H1 (cell line): ENCODE measurements around the gene APBB1. TPM values are rescaled to one million over a fixed set of nuclear protein-coding genes. Genes with fewer than 3 reads are reported as not detected.

Experiments
- CTCF ChIA-PET: fragments of 300-600 bp; sonication (Branson Sonifier 250); formaldehyde crosslinking; loops from one replicate; lab custom pipeline; 2021; ENCODE audit not compliant: partially characterized antibody; lab: Charles Lee
- POLR2A ChIA-PET: fragments of 300-600 bp; sonication (Branson Sonifier 250); formaldehyde crosslinking; loops from one replicate; lab custom pipeline; 2021; ENCODE audit warnings: inconsistent platforms; ENCODE audit not compliant: partially characterized antibody; lab: Charles Lee
- DNase-seq, 2 experiments: peaks; one replicate each; pipeline versions ENCODE4 v3.0.0 to v3.0.0-alpha.2; 2010 to 2022; ENCODE audit warnings: low spot score in 2 of 2, low read depth in 1 of 2, mixed read lengths in 1 of 2
- FAIRE-seq: peaks from 2 replicates; lab custom pipeline; 2011; peaks lifted over from hg19 to GRCh38; lab: Jason Lieb, UNC
- H2AFZ ChIP-seq: 2 replicates; pipeline ENCODE4 v1.8.1; 2012; ENCODE audit warnings: low read length, inconsistent platforms
- H2AK5ac ChIP-seq: 2 replicates; pipeline ENCODE4 v1.6.1; 2013; ENCODE audit warnings: low read depth, low read length
- H2BK120ac ChIP-seq: replicated peaks from 2 replicates; pipeline ENCODE3; 2013; ENCODE audit warnings: low read depth, low read length, inconsistent platforms
- H2BK12ac ChIP-seq: 2 replicates; pipeline ENCODE4 v1.6.1; 2013; ENCODE audit warnings: low read depth, low read length
- H2BK15ac ChIP-seq: 2 replicates; pipeline ENCODE4 v1.6.1; 2013; ENCODE audit warnings: low read length
- H2BK20ac ChIP-seq: 2 replicates; pipeline ENCODE4 v1.6.1; 2013; ENCODE audit warnings: low read length
- H2BK5ac ChIP-seq: 2 replicates; pipeline ENCODE4 v1.6.1; 2013; ENCODE audit warnings: low read depth, low read length
- H3K14ac ChIP-seq: 2 replicates; pipeline ENCODE4 v1.6.1; 2013; ENCODE audit warnings: inconsistent platforms; ENCODE audit not compliant: insufficient read length
- H3K18ac ChIP-seq: 2 replicates; pipeline ENCODE4 v1.6.1; 2013; ENCODE audit warnings: low read length; ENCODE audit errors: extremely low read depth
- H3K23ac ChIP-seq: 2 replicates; pipeline ENCODE4 v1.6.1; 2013; ENCODE audit warnings: inconsistent platforms; ENCODE audit not compliant: insufficient read length
- H3K23me2 ChIP-seq: 2 replicates; pipeline ENCODE4 v1.6.1; 2013; ENCODE audit warnings: low read depth, low read length
- H3K27ac ChIP-seq: 2 replicates; pipeline ENCODE4 v1.6.1; 2011; ENCODE audit warnings: low read depth, low read length, inconsistent platforms
- H3K27me3 ChIP-seq, 4 experiments: replicated peaks in 1 of 4; 1 replicate in 1 of 4; 2 replicates in 3 of 4; pipeline versions ENCODE4 v1.6.1 to v1.8.1; 2011 to 2013; ENCODE audit warnings: low read length in 3 of 4, mild to moderate bottlenecking in 3 of 4, inconsistent platforms in 2 of 4, mixed read lengths in 2 of 4, moderate library complexity in 1 of 4; ENCODE audit not compliant: control insufficient read depth in 3 of 4, insufficient read depth in 3 of 4; ENCODE audit errors: extremely low read depth in 1 of 4
- H3K36me3 ChIP-seq, 4 experiments: 2 replicates each; pipeline versions ENCODE4 v1.6.1 to v1.8.1; 2011 to 2013; ENCODE audit warnings: mild to moderate bottlenecking in 4 of 4, low read length in 3 of 4, moderate library complexity in 2 of 4, control low read depth in 1 of 4, inconsistent platforms in 1 of 4; ENCODE audit not compliant: insufficient read depth in 4 of 4, control insufficient read depth in 2 of 4
- H3K4ac ChIP-seq: replicated peaks from 2 replicates; pipeline ENCODE3; 2013; ENCODE audit warnings: low read length, low read depth, mixed read lengths, inconsistent platforms; ENCODE audit not compliant: insufficient read length
- H3K4me1 ChIP-seq, 4 experiments: replicated peaks in 1 of 4; 1 replicate in 1 of 4; 2 replicates in 3 of 4; pipeline versions ENCODE4 v1.6.1 to v1.8.1; 2011 to 2013; ENCODE audit warnings: low read length in 3 of 4, inconsistent platforms in 2 of 4, mixed read lengths in 1 of 4; ENCODE audit not compliant: insufficient read depth in 4 of 4, control insufficient read depth in 3 of 4
- H3K4me2 ChIP-seq, 2 experiments: 2 replicates each; pipeline versions ENCODE4 v1.6.1 to v1.8.1; 2011 to 2013; ENCODE audit warnings: low read depth in 2 of 2, low read length in 2 of 2, control low read depth in 1 of 2, inconsistent platforms in 1 of 2, mild to moderate bottlenecking in 1 of 2; ENCODE audit not compliant: insufficient read depth in 1 of 2
- H3K4me3 ChIP-seq, 4 experiments: fragments of 200-600, 300-600 bp in 1 of 4; sonication (generic), shearing (Covaris generic), sonication (Bioruptor Twin) in 1 of 4; 2 replicates each; pipeline versions ENCODE4 v1.5.1 to v1.8.1; 2011 to 2016; ENCODE audit warnings: low read length in 4 of 4, low read depth in 3 of 4, control low read depth in 2 of 4, inconsistent platforms in 2 of 4, mild to moderate bottlenecking in 2 of 4, mixed read lengths in 1 of 4, moderate library complexity in 1 of 4; ENCODE audit not compliant: insufficient read depth in 2 of 4; ENCODE audit errors: extremely low read depth in 1 of 4
- H3K56ac ChIP-seq: replicated peaks from 2 replicates; pipeline ENCODE3; 2013; ENCODE audit warnings: low read depth, mild to moderate bottlenecking, mixed read lengths, low read length, inconsistent platforms; ENCODE audit not compliant: insufficient read length
- H3K79me1 ChIP-seq: 2 replicates; pipeline ENCODE4 v1.6.1; 2013; ENCODE audit warnings: low read depth, low read length, control low read depth
- H3K79me2 ChIP-seq, 2 experiments: 2 replicates each; pipeline versions ENCODE4 v1.6.1 to v1.8.1; 2012 to 2013; ENCODE audit warnings: low read length in 2 of 2, mild to moderate bottlenecking in 2 of 2, inconsistent platforms in 1 of 2; ENCODE audit not compliant: insufficient read depth in 2 of 2, control insufficient read depth in 1 of 2
- H3K9ac ChIP-seq, 4 experiments: replicated peaks in 1 of 4; 1 replicate in 1 of 4; 2 replicates in 3 of 4; pipeline versions ENCODE4 v1.6.1 to v1.8.1; 2011 to 2013; ENCODE audit warnings: low read depth in 3 of 4, low read length in 3 of 4, control low read depth in 2 of 4, mild to moderate bottlenecking in 2 of 4, moderate library complexity in 2 of 4, inconsistent platforms in 1 of 4; ENCODE audit errors: extremely low read depth in 1 of 4
- H3K9me3 ChIP-seq, 2 experiments: 2 replicates each; pipeline versions ENCODE4 v1.6.1 to v1.8.1; 2012 to 2013; ENCODE audit warnings: mild to moderate bottlenecking in 2 of 2, moderate library complexity in 2 of 2, control low read depth in 1 of 2, inconsistent platforms in 1 of 2, low read depth in 1 of 2, low read length in 1 of 2, mixed read lengths in 1 of 2; ENCODE audit not compliant: insufficient read depth in 2 of 2
- H4K20me1 ChIP-seq, 2 experiments: replicated peaks in 1 of 2; 2 replicates each; pipeline versions ENCODE3 to v1.8.1; 2011 to 2013; ENCODE audit warnings: inconsistent platforms in 2 of 2, low read length in 2 of 2, mild to moderate bottlenecking in 1 of 2; ENCODE audit not compliant: insufficient read depth in 2 of 2, control insufficient read depth in 1 of 2
- H4K5ac ChIP-seq: 2 replicates; pipeline ENCODE4 v1.6.1; 2013; ENCODE audit warnings: low read length, low read depth, mixed read lengths, inconsistent platforms; ENCODE audit not compliant: insufficient read length
- H4K8ac ChIP-seq: 2 replicates; pipeline ENCODE4 v1.8.0; 2013; ENCODE audit warnings: mild to moderate bottlenecking, moderate library complexity, low read length, inconsistent platforms; ENCODE audit not compliant: insufficient read depth; ENCODE audit errors: extremely low read depth
- H4K91ac ChIP-seq: replicated peaks from 2 replicates; pipeline ENCODE3; 2013; ENCODE audit warnings: low read length, mixed read lengths, inconsistent platforms; ENCODE audit not compliant: insufficient read length
- CTCF ChIP-seq, 3 experiments: IDR thresholded peaks; 1 replicate in 2 of 3; 2 replicates in 1 of 3; pipeline versions ENCODE4 v1.5.1 to v1.6.1; 2011; ENCODE audit warnings: low read length in 3 of 3, mild to moderate bottlenecking in 3 of 3, inconsistent platforms in 2 of 3, low read depth in 1 of 3, moderate library complexity in 1 of 3; ENCODE audit not compliant: insufficient read depth in 1 of 3; ENCODE audit errors: control extremely low read depth in 1 of 3
- FOSL1 ChIP-seq: IDR thresholded peaks from 2 replicates; pipeline ENCODE4 v1.6.1; 2011; ENCODE audit warnings: mild to moderate bottlenecking, low read depth, low read length, moderate library complexity; ENCODE audit not compliant: insufficient read depth
- NRF1 ChIP-seq: IDR thresholded peaks from 2 replicates; pipeline ENCODE4 v1.6.1; 2011; ENCODE audit warnings: mild to moderate bottlenecking, low read depth, low read length, improper control_type of control experiment
- WGBS, 2 experiments: shearing (Covaris generic) in 1 of 2; methylation state at CpG; one replicate each; pipeline versions ENCODE4 v1.1.6 to v1.1.7; 2013 to 2015; ENCODE audit warnings: low lambda C conversion rate in 2 of 2, mixed read lengths in 2 of 2, inconsistent platforms in 1 of 2, low coverage in 1 of 2, missing lambda C conversion rate in 1 of 2; ENCODE audit not compliant: insufficient replicate concordance in 2 of 2, insufficient coverage in 1 of 2, insufficient read length in 1 of 2; ENCODE audit errors: extremely low coverage in 1 of 2, missing lambda C conversion rate in 1 of 2; 5-methylcytosine and 5-hydroxymethylcytosine counted together
- polyA plus RNA-seq, 7 experiments: library from polyadenylated mRNA; depleted of rRNA in 3 of 7; stranded (reverse) in 5 of 7; unstranded in 2 of 7; fragments of >200 nt in 5 of 7; fragments of 200-250 nt in 2 of 7; gene quantifications; 1 replicate in 5 of 7; 2 replicates in 1 of 7; 4 replicates in 1 of 7; pipeline versions ENCODE4 v1.2.1 to v1.2.3, GENCODE V29; 2011 to 2013; ENCODE audit warnings: missing spikeins in 2 of 7, mixed read lengths in 2 of 7
- total RNA-seq: library from RNA; stranded (reverse); fragmentation: NEBNext Ultra II Directional; extraction: Animal tissue kit (Norgen Biotek cat#: 25700); gene quantifications from 2 replicates; pipeline ENCODE4 v1.2.1, GENCODE V29; 2021

APBB1 gene
- total and polyA plus RNA-seq, 2 of the 8 experiments (the other 6 are each of a cell fraction or from before 2014, with no cell fraction given) = 23.9 to 33.1 TPM

GRCh38 chr11:6455070-6455469 lies 36.2 kb upstream of the APBB1 start:
- Histone ChIP-seq H3K18ac (no peak overlapping the region), H3K36me3 (peaks cover 0 to 12% (median 6%) of the 10 kb centered on the region in 4 experiments; a peak in 3 of 8 replicates), H2BK120ac (no peak overlapping the region), H3K4me1 (no peaks in the 10 kb centered on the region), H3K23me2 (no peaks in the 10 kb centered on the region), H2AK5ac (no peak overlapping the region), H3K23ac (no peak overlapping the region), H3K27ac (no peak overlapping the region), H3K79me1 (no peaks in the 10 kb centered on the region; the same call in 1 of the 2 replicates), H4K8ac (no peak overlapping the region), H3K9me3 (no peaks in the 10 kb centered on the region), H4K91ac (no peak overlapping the region), H3K4me2 (no peak overlapping the region), H2BK15ac (no peak overlapping the region), H3K9ac (no peak overlapping the region), H2AFZ (no peak overlapping the region), H2BK12ac (no peak overlapping the region), H3K4ac (no peak overlapping the region), H3K79me2 (no peaks in the 10 kb centered on the region), H3K4me3 (no peak overlapping the region), H2BK20ac (no peak overlapping the region), H4K5ac (no peak overlapping the region), H4K20me1 (no peaks in the 10 kb centered on the region), H3K56ac (no peak overlapping the region), H3K14ac (no peak overlapping the region), H2BK5ac (no peak overlapping the region), H3K27me3 (no peaks in the 10 kb centered on the region)
- ChIA-PET CTCF (interaction anchor here (0.9 to 11.0 kb wide), 10 partner anchors 13 to 92 kb away, joined by 3 to 179 read pairs (median 4); partner anchors contain the start of gene HPX), POLR2A (interaction anchor here (0.8 to 4.6 kb wide), 3 partner anchors 9 to 50 kb away, joined by 3 to 12 read pairs (median 5); partner anchors contain the start of gene TRIM3)
- TF ChIP-seq NRF1 = no peak
- TF ChIP-seq FOSL1 = no peak
- TF ChIP-seq CTCF (IDR thresholded peaks at IDR 0.05; ENCODE audit: control extremely low read depth in 1 of 3, insufficient read depth in 1 of 3, low read depth in 1 of 3, low read length in 3 of 3) = no peak
- WGBS, 2 experiments = 83% methylated on average over 2 of the region's 2 CpGs; no CpG with 5 or more reads in 1 of the 2 experiments
- DNase-seq (no peak), FAIRE-seq (no peak)
